B cell (primary cell): ENCODE data around the gene PCBP3. TPM values are rescaled to one million over a fixed set of nuclear protein-coding genes. Genes with fewer than 3 reads are reported as not detected.
"Not testable (repeated sequence)": the region's sequence is repeated elsewhere in the genome, so short reads cannot be mapped to it uniquely, and the experiment has no call there.

ENCODE experiments used
- ATAC-seq: fragments of 200-7000 bp; cut with Tn5 transposase; one replicate; pipeline ENCODE4 v1.10.0; 2021; ENCODE audit warnings: low read depth, mild to moderate bottlenecking, moderate number of reproducible peaks, moderate library complexity
- CTCF ChIA-PET: fragments of 350-600 bp; sonication (Branson Sonifier 250); formaldehyde crosslinking; loops from one replicate; lab custom pipeline; 2021; ENCODE audit warnings: antibody characterized with exemption, inconsistent platforms; lab: Charles Lee
- POLR2A ChIA-PET: fragments of 350-600 bp; sonication (Branson Sonifier 250); formaldehyde crosslinking; loops from one replicate; lab custom pipeline; 2021; ENCODE audit warnings: antibody characterized with exemption; lab: Charles Lee
- DNase-seq: peaks from one replicate; pipeline ENCODE4 v3.0.0; 2013
- H2AFZ ChIP-seq: 2 replicates; pipeline ENCODE4 v1.6.1; 2012; ENCODE audit warnings: mild to moderate bottlenecking, low read depth, low read length; ENCODE audit not compliant: insufficient read depth, poor library complexity, severe bottlenecking
- H3K27ac ChIP-seq, 2 donors: 1 replicate in 1 of 2; 2 replicates in 1 of 2; pipeline ENCODE4 v1.5.1; 2012 to 2013; ENCODE audit warnings: low read length in 2 of 2, mild to moderate bottlenecking in 2 of 2, moderate library complexity in 1 of 2
- H3K27me3 ChIP-seq, 4 experiments: fragments of 200-600 bp in 1 of 4; sonication (generic) in 1 of 4; replicated peaks in 1 of 4; 1 replicate in 2 of 4; 2 replicates in 2 of 4; pipeline versions ENCODE4 v1.6.1 to v1.7.0; 2013 to 2016; ENCODE audit warnings: low read length in 3 of 4, mild to moderate bottlenecking in 2 of 4, mixed read lengths in 1 of 4, moderate library complexity in 1 of 4; ENCODE audit not compliant: insufficient read depth in 4 of 4, control insufficient read depth in 3 of 4; ENCODE audit errors: control extremely low read depth in 1 of 4
- H3K36me3 ChIP-seq, 2 experiments: replicated peaks in 1 of 2; 1 replicate in 1 of 2; 2 replicates in 1 of 2; pipeline versions ENCODE4 v1.6.1 to v1.7.1; 2013; ENCODE audit warnings: low read length in 1 of 2; ENCODE audit not compliant: insufficient read depth in 2 of 2, control insufficient read depth in 1 of 2; ENCODE audit errors: control extremely low read depth in 1 of 2, extremely low read depth in 1 of 2
- H3K4me1 ChIP-seq, 2 donors: fragments of 200-600 bp in 1 of 2; sonication (generic) in 1 of 2; 1 replicate in 1 of 2; 2 replicates in 1 of 2; pipeline versions ENCODE4 v1.5.1 to v1.6.1; 2013 to 2017; ENCODE audit warnings: low read length in 2 of 2; ENCODE audit not compliant: control insufficient read depth in 2 of 2, insufficient read depth in 2 of 2
- H3K4me2 ChIP-seq: replicated peaks from 2 replicates; pipeline ENCODE3; 2012; ENCODE audit warnings: mild to moderate bottlenecking, low read depth, low read length; ENCODE audit not compliant: poor library complexity, severe bottlenecking
- H3K4me3 ChIP-seq, 5 experiments: fragments of 200-600 bp in 1 of 5; sonication (generic) in 1 of 5; 1 replicate in 3 of 5; 2 replicates in 2 of 5; pipeline versions ENCODE4 v1.5.1 to v1.7.0; 2011 to 2016; ENCODE audit warnings: low read length in 4 of 5, mild to moderate bottlenecking in 4 of 5, low read depth in 2 of 5, control low read depth in 1 of 5, moderate library complexity in 1 of 5; ENCODE audit not compliant: insufficient read depth in 1 of 5; ENCODE audit errors: control extremely low read depth in 1 of 5, extremely low read depth in 1 of 5
- H3K79me2 ChIP-seq: fragments of 200-600 bp; sonication (generic); one replicate; pipeline ENCODE4 v1.6.0; 2016; ENCODE audit warnings: low read length; ENCODE audit not compliant: control insufficient read depth, insufficient read depth
- H3K9ac ChIP-seq: fragments of 200-600 bp; sonication (generic); 2 replicates; pipeline ENCODE4 v1.6.1; 2017; ENCODE audit warnings: mild to moderate bottlenecking, low read length, moderate library complexity
- H3K9me3 ChIP-seq, 3 donors: one replicate each; pipeline versions ENCODE4 v1.6.1 to v1.7.1; 2013; ENCODE audit warnings: low read length in 2 of 3; ENCODE audit not compliant: control insufficient read depth in 2 of 3, insufficient read depth in 1 of 3; ENCODE audit errors: control extremely low read depth in 1 of 3
- H4K20me1 ChIP-seq: 2 replicates; pipeline ENCODE4 v1.6.0; 2012; ENCODE audit warnings: mild to moderate bottlenecking, low read length; ENCODE audit not compliant: insufficient read depth, control insufficient read depth, poor library complexity, severe bottlenecking
- H3K27ac Mint-ChIP-seq: one replicate; pipeline ENCODE4 v1.8.0; 2021; ENCODE audit warnings: mixed read lengths
- H3K27me3 Mint-ChIP-seq: one replicate; pipeline ENCODE4 v1.8.0; 2021; ENCODE audit warnings: mixed read lengths
- H3K4me1 Mint-ChIP-seq: one replicate; pipeline ENCODE4 v1.8.0; 2021; ENCODE audit warnings: mixed read lengths
- H3K4me3 Mint-ChIP-seq: one replicate; pipeline ENCODE4 v1.8.0; 2021; ENCODE audit warnings: mixed read lengths
- H3K9me3 Mint-ChIP-seq: one replicate; pipeline ENCODE4 v1.8.0; 2022; ENCODE audit warnings: mixed read lengths; ENCODE audit not compliant: insufficient read depth
- CTCF ChIP-seq: fragments of 200-600 bp; IDR thresholded peaks from one replicate; pipeline ENCODE4 v1.8.0; 2022; ENCODE audit warnings: antibody characterized with exemption, mild to moderate bottlenecking
- EZH2 ChIP-seq: IDR thresholded peaks from 2 replicates; pipeline ENCODE4 v1.6.1; 2012; ENCODE audit warnings: borderline replicate concordance, low read depth, mild to moderate bottlenecking, moderate library complexity, low read length; ENCODE audit not compliant: insufficient read depth, poor library complexity, severe bottlenecking
- WGBS: methylation state at CpG from one replicate; pipeline ENCODE4 v1.1.5; 2013; ENCODE audit warnings: missing lambda C conversion rate; ENCODE audit not compliant: insufficient coverage; 5-methylcytosine and 5-hydroxymethylcytosine counted together
- intact Hi-C: fragments of 100-400 bp; cut with micrococcal nuclease; formaldehyde crosslinking; loops from one replicate; pipeline ENCODE4 v1.10.0; 2022
- polyA plus RNA-seq: library from polyadenylated mRNA; depleted of rRNA; stranded (reverse); fragments of >200 nt; gene quantifications from 2 replicates; pipeline ENCODE4 v1.2.3, GENCODE V29; 2012
- total RNA-seq, 2 donors: library from RNA; stranded (reverse); fragments of 120-200 nt in 1 of 2; gene quantifications; 1 replicate in 1 of 2; 2 replicates in 1 of 2; pipeline versions ENCODE4 v1.2.3 to v1.2.4, GENCODE V29; 2013 to 2022

The PCBP3 gene
- total and polyA plus RNA-seq, 2 donors (not counting 1 experiment from before 2014, with no cell fraction given): 0.45 to 2.7 TPM

- no peak overlapping the region for H3K4me3 Mint-ChIP-seq
- Histone ChIP-seq H3K27ac (no peak overlapping the region), H3K4me1 (no peaks in the 10 kb centered on the region), H3K4me3 (no peak overlapping the region), H3K9ac (no peak overlapping the region), H3K4me2 (no peak overlapping the region), H3K79me2 (no peaks in the 10 kb centered on the region), H3K9me3 (no peaks in the 10 kb centered on the region), H3K27me3 (peaks cover 0 to 3% (median 0%) of the 10 kb centered on the region in 4 experiments), H3K36me3 (no peaks in the 10 kb centered on the region), H2AFZ (no peak overlapping the region), H4K20me1 (no peaks in the 10 kb centered on the region)
- TF ChIP-seq CTCF (no peak), EZH2 (no peak)
- ATAC-seq: no peak
- DNase-seq: no peak
- H3K27ac Mint-ChIP-seq: no peak overlapping the region
- peaks cover 29% of the 10 kb centered on the region for H3K27me3 Mint-ChIP-seq
- intact Hi-C loops: no loop called here
- WGBS: no CpG with 5 or more reads among the region's 4 CpGs
- ChIA-PET POLR2A (no interaction called here), CTCF (no interaction called here)
- no peaks in the 10 kb centered on the region for H3K9me3 Mint-ChIP-seq
- no peaks in the 10 kb centered on the region for H3K4me1 Mint-ChIP-seq
These were observed 11.6 kb downstream of the PCBP3 start for GRCh38 chr21:45655124-45655523.

- CTCF ChIA-PET, H3K36me3 ChIP-seq, H3K4me1 ChIP-seq, H3K4me1 Mint-ChIP-seq, H2AFZ ChIP-seq, H3K27ac ChIP-seq, H3K9me3 ChIP-seq, H3K4me3 ChIP-seq, H4K20me1 ChIP-seq, DNase-seq, H3K79me2 ChIP-seq, POLR2A ChIA-PET, H3K4me2 ChIP-seq, H3K27me3 ChIP-seq, intact Hi-C loops, H3K4me3 Mint-ChIP-seq, H3K9ac ChIP-seq, ATAC-seq, H3K9me3 Mint-ChIP-seq, H3K27ac Mint-ChIP-seq: not testable (repeated sequence)
- WGBS: no CpG with 5 or more reads among the region's 3 CpGs
- peaks cover 26% of the 10 kb centered on the region for H3K27me3 Mint-ChIP-seq
These were observed 12.6 kb downstream of the PCBP3 start for GRCh38 chr21:45656114-45656513.

- H3K79me2 ChIP-seq, H3K27ac Mint-ChIP-seq, H2AFZ ChIP-seq, H3K4me1 ChIP-seq, H3K9ac ChIP-seq, H3K27ac ChIP-seq, ATAC-seq, DNase-seq, POLR2A ChIA-PET, H3K4me3 ChIP-seq, H3K9me3 ChIP-seq, H3K4me1 Mint-ChIP-seq, intact Hi-C loops, H3K4me2 ChIP-seq, H3K36me3 ChIP-seq, H4K20me1 ChIP-seq, H3K4me3 Mint-ChIP-seq, H3K27me3 ChIP-seq: not testable (repeated sequence)
- WGBS: no CpG with 5 or more reads among the region's 4 CpGs
- H3K27me3 Mint-ChIP-seq: peaks cover 19% of the 10 kb centered on the region
- CTCF ChIA-PET: interaction anchor here (0.6 kb wide), 1 partner anchor 114 kb away, joined by 3 read pairs; no protein-coding TSS in a partner anchor
- peaks cover 16% of the 10 kb centered on the region for H3K9me3 Mint-ChIP-seq
These were observed 18.5 kb downstream of the PCBP3 start for GRCh38 chr21:45661913-45662622.
